GM23248 (cell line): ENCODE data around the gene SLC36A4.

Experiments used
- EZH2 ChIP-seq: fragments of 200-600 bp; sonication (generic); IDR thresholded peaks from 2 replicates; pipeline ENCODE4 v1.6.1; 2018; ENCODE audit warnings: antibody characterized with exemption, mild to moderate bottlenecking; ENCODE audit not compliant: insufficient read depth, poor library complexity, severe bottlenecking
- EZH2phosphoT487 ChIP-seq: fragments of 200-600 bp; sonication (generic); IDR thresholded peaks from 2 replicates; pipeline ENCODE4 v1.6.1; 2018; ENCODE audit warnings: antibody characterized with exemption, moderate library complexity, mild to moderate bottlenecking, low read depth; ENCODE audit not compliant: insufficient read depth

DNA sequence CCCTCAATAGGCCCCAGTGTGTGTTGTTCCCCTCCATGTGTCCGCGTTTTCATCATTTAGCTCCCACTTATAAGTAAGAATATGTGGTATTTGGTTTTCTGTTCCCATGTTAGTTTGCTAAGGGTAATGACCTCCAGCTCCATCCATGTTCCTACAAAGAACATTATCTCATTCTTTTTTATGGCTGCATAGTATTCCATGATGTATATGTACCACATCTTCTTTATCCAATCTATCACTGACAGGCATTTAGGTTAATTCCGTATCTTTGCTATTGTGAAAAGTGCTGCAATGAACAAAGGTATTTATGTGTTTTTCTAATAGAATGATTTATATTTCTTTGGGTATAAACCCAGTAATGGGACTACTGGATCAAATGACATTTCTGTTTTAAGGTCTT is 42.1 kb downstream of the SLC36A4 start:
- no peak for TF ChIP-seq EZH2phosphoT487
- TF ChIP-seq EZH2, result no peak
